IgD-negative memory B cell (primary cell): ENCODE data around the gene RNU5B-1. TPM values are rescaled to one million over a fixed set of nuclear protein-coding genes. Genes with fewer than 3 reads are reported as not detected.
A peak's percentile ranks its signal among the peaks of the same experiment; 100 is the strongest.

Source experiments
- H3K27ac Mint-ChIP-seq, 3 donors: one replicate each; pipeline ENCODE4 v1.8.0; 2020 to 2022; ENCODE audit warnings: mild to moderate bottlenecking in 3 of 3, mixed read lengths in 3 of 3, moderate library complexity in 1 of 3
- H3K27me3 Mint-ChIP-seq: one replicate; pipeline ENCODE4 v1.8.0; 2021; ENCODE audit warnings: mixed read lengths
- H3K36me3 Mint-ChIP-seq: one replicate; pipeline ENCODE4 v1.8.0; 2020; ENCODE audit warnings: mild to moderate bottlenecking, mixed read lengths
- H3K4me1 Mint-ChIP-seq, 3 donors: one replicate each; pipeline ENCODE4 v1.8.0; 2020 to 2022; ENCODE audit warnings: mixed read lengths in 3 of 3, mild to moderate bottlenecking in 1 of 3
- H3K4me3 Mint-ChIP-seq, 4 donors: one replicate each; pipeline ENCODE4 v1.8.0; 2020 to 2022; ENCODE audit warnings: mild to moderate bottlenecking in 4 of 4, mixed read lengths in 4 of 4, moderate library complexity in 3 of 4
- H3K9me3 Mint-ChIP-seq, 3 donors: one replicate each; pipeline ENCODE4 v1.8.0; 2020 to 2021; ENCODE audit warnings: mixed read lengths in 3 of 3, mild to moderate bottlenecking in 1 of 3
- polyA plus RNA-seq: library from polyadenylated mRNA; unstranded; fragments of 300-500 nt; fragmentation: Illumina TruSeq; gene quantifications from one replicate; pipeline ENCODE4 v1.2.3, GENCODE V29; 2021

The RNU5B-1 gene
- polyA plus RNA-seq, 1 donor from 2014 or later: not detected

- Mint-ChIP-seq H3K27me3 (peaks cover 17% of the 10 kb centered on the region), H3K4me3 (no peak overlapping the region), H3K27ac (peak overlapping the region in 1 of 3 donors; percentile 15), H3K36me3 (no peaks in the 10 kb centered on the region), H3K9me3 (no peaks in the 10 kb centered on the region), H3K4me1 (peaks cover 0 to 4% (median 2%) of the 10 kb centered on the region in 3 donors)
Observed at GRCh38 chr15:65329984-65330735, 25.7 kb downstream of the RNU5B-1 start.

GRCh38 chr15:65330934-65331645 lies 26.6 kb downstream of the RNU5B-1 start:
- Mint-ChIP-seq H3K27me3 (peaks cover 15% of the 10 kb centered on the region), H3K9me3 (no peaks in the 10 kb centered on the region), H3K4me1 (peaks cover 0 to 7% (median 2%) of the 10 kb centered on the region in 3 donors), H3K27ac (peak overlapping the region in 1 of 3 donors; percentile 57), H3K4me3 (no peak overlapping the region), H3K36me3 (no peaks in the 10 kb centered on the region)

GRCh38 chr15:65331811-65332210 lies 27.3 kb downstream of the RNU5B-1 start:
- Mint-ChIP-seq H3K4me1 (peaks cover 0 to 11% (median 2%) of the 10 kb centered on the region in 3 donors), H3K4me3 (no peak overlapping the region), H3K27me3 (peaks cover 15% of the 10 kb centered on the region), H3K36me3 (no peaks in the 10 kb centered on the region), H3K9me3 (no peaks in the 10 kb centered on the region), H3K27ac (peak overlapping the region in 1 of 3 donors; percentile 57)

- Mint-ChIP-seq H3K27ac (no peak overlapping the region), H3K9me3 (no peaks in the 10 kb centered on the region), H3K36me3 (no peaks in the 10 kb centered on the region), H3K4me3 (no peak overlapping the region), H3K4me1 (peaks cover 5 to 14% (median 7%) of the 10 kb centered on the region in 3 donors), H3K27me3 (peaks cover 20% of the 10 kb centered on the region)
Observed at GRCh38 chr15:65332391-65333147, 28.1 kb downstream of the RNU5B-1 start.

GRCh38 chr15:65333148-65333820 lies 28.8 kb downstream of the RNU5B-1 start:
- H3K36me3 Mint-ChIP-seq: no peaks in the 10 kb centered on the region
- peaks cover 10 to 15% (median 10%) of the 10 kb centered on the region in 3 donors for H3K4me1 Mint-ChIP-seq
- H3K9me3 Mint-ChIP-seq: no peaks in the 10 kb centered on the region
- H3K4me3 Mint-ChIP-seq: peak overlapping the region in 1 of 4 donors; percentile 17
- H3K27ac Mint-ChIP-seq: no peak overlapping the region
- H3K27me3 Mint-ChIP-seq: peaks cover 19% of the 10 kb centered on the region

- Mint-ChIP-seq H3K4me1 (peaks cover 12 to 18% (median 12%) of the 10 kb centered on the region in 3 donors), H3K9me3 (no peaks in the 10 kb centered on the region), H3K27me3 (peaks cover 23% of the 10 kb centered on the region), H3K36me3 (peaks cover 2% of the 10 kb centered on the region), H3K4me3 (peak overlapping the region in 1 of 4 donors; percentile 17), H3K27ac (no peak overlapping the region)
Observed at GRCh38 chr15:65333856-65334255, 29.4 kb downstream of the RNU5B-1 start.

- Mint-ChIP-seq H3K27ac (no peak overlapping the region), H3K9me3 (no peaks in the 10 kb centered on the region), H3K4me1 (peaks cover 14 to 20% (median 14%) of the 10 kb centered on the region in 3 donors), H3K4me3 (no peak overlapping the region), H3K36me3 (peaks cover 2% of the 10 kb centered on the region), H3K27me3 (peaks cover 30% of the 10 kb centered on the region)
Observed at GRCh38 chr15:65334586-65335231, 30.2 kb downstream of the RNU5B-1 start.

- H3K27ac Mint-ChIP-seq: peak overlapping the region in 1 of 3 donors; percentile 43
- peaks cover 2% of the 10 kb centered on the region for H3K36me3 Mint-ChIP-seq
- H3K9me3 Mint-ChIP-seq: peaks cover 0 to under 1% (median 0%) of the 10 kb centered on the region in 3 donors
- H3K4me3 Mint-ChIP-seq: no peak overlapping the region
- peaks cover 35% of the 10 kb centered on the region for H3K27me3 Mint-ChIP-seq
- peaks cover 14 to 23% (median 17%) of the 10 kb centered on the region in 3 donors for H3K4me1 Mint-ChIP-seq
Observed at GRCh38 chr15:65335278-65336055, 31.0 kb downstream of the RNU5B-1 start.

- H3K9me3 Mint-ChIP-seq: peaks cover 0 to 2% (median 0%) of the 10 kb centered on the region in 3 donors
- peaks cover 32% of the 10 kb centered on the region for H3K27me3 Mint-ChIP-seq
- H3K4me3 Mint-ChIP-seq: peak overlapping the region in 3 of 4 donors; percentile 64 to 93 (median 93)
- peaks cover 5% of the 10 kb centered on the region for H3K36me3 Mint-ChIP-seq
- peaks cover 14 to 23% (median 17%) of the 10 kb centered on the region in 3 donors for H3K4me1 Mint-ChIP-seq
- peak overlapping the region in 2 of 3 donors; percentile 5 to 43 for H3K27ac Mint-ChIP-seq
Observed at GRCh38 chr15:65336493-65337435, 32.3 kb downstream of the RNU5B-1 start.

GRCh38 chr15:65337436-65338070 lies 33.1 kb downstream of the RNU5B-1 start:
- peak overlapping the region in 3 of 4 donors; percentile 64 to 93 (median 93) for H3K4me3 Mint-ChIP-seq

GRCh38 chr15:65338366-65338765 lies 33.9 kb downstream of the RNU5B-1 start:
- H3K27ac Mint-ChIP-seq: no peak overlapping the region
- peaks cover 0 to 2% (median 0%) of the 10 kb centered on the region in 3 donors for H3K9me3 Mint-ChIP-seq
- peaks cover 5% of the 10 kb centered on the region for H3K36me3 Mint-ChIP-seq
- H3K4me1 Mint-ChIP-seq: peaks cover 14 to 23% (median 17%) of the 10 kb centered on the region in 3 donors
- H3K27me3 Mint-ChIP-seq: peaks cover 35% of the 10 kb centered on the region
- peak overlapping the region in 1 of 4 donors; percentile 49 for H3K4me3 Mint-ChIP-seq

More at GRCh38 chr15:65337436-65338070, 33.1 kb downstream of the RNU5B-1 start:
- peaks cover 5% of the 10 kb centered on the region for H3K36me3 Mint-ChIP-seq
- H3K27ac Mint-ChIP-seq: peak overlapping the region in 1 of 3 donors; percentile 5
- peaks cover 0 to 2% (median 0%) of the 10 kb centered on the region in 3 donors for H3K9me3 Mint-ChIP-seq
- peaks cover 30% of the 10 kb centered on the region for H3K27me3 Mint-ChIP-seq
- peaks cover 14 to 23% (median 17%) of the 10 kb centered on the region in 3 donors for H3K4me1 Mint-ChIP-seq

- Mint-ChIP-seq H3K4me3 (peak overlapping the region in 1 of 4 donors; percentile 45), H3K4me1 (peaks cover 14 to 23% (median 17%) of the 10 kb centered on the region in 3 donors), H3K27ac (no peak overlapping the region), H3K27me3 (peaks cover 35% of the 10 kb centered on the region), H3K9me3 (peaks cover 0 to 2% (median 0%) of the 10 kb centered on the region in 3 donors), H3K36me3 (peaks cover 5% of the 10 kb centered on the region)
Observed at GRCh38 chr15:65338823-65339222, 34.3 kb downstream of the RNU5B-1 start.
